HUES6 (cell line): ENCODE data around the gene AQP12A.
"Not testable (repeated sequence)": the region's sequence is repeated elsewhere in the genome, so short reads cannot be mapped to it uniquely, and the experiment has no call there.

Experiments used
- H3K27ac ChIP-seq: 2 replicates; pipeline ENCODE4 v1.7.0; 2013; ENCODE audit warnings: low read depth, mild to moderate bottlenecking, low read length, inconsistent platforms
- H3K27me3 ChIP-seq: 2 replicates; pipeline ENCODE4 v1.6.1; 2013; ENCODE audit warnings: low read length; ENCODE audit not compliant: control insufficient read depth, insufficient read depth
- H3K36me3 ChIP-seq: 2 replicates; pipeline ENCODE4 v1.6.1; 2013; ENCODE audit warnings: low read length; ENCODE audit not compliant: control insufficient read depth, insufficient read depth
- H3K4me1 ChIP-seq: 2 replicates; pipeline ENCODE4 v1.6.1; 2013; ENCODE audit warnings: low read length; ENCODE audit not compliant: control insufficient read depth, insufficient read depth
- H3K4me3 ChIP-seq: 2 replicates; pipeline ENCODE4 v1.5.1; 2013; ENCODE audit warnings: low read depth, low read length
- H3K9ac ChIP-seq: one replicate; pipeline ENCODE4 v1.6.1; 2013; ENCODE audit warnings: mild to moderate bottlenecking, low read length
- H3K9me3 ChIP-seq: 2 replicates; pipeline ENCODE4 v1.6.1; 2013; ENCODE audit warnings: low read depth, low read length; ENCODE audit not compliant: control insufficient read depth, insufficient read depth

AQP12A gene

GRCh38 chr2:240691075-240691427, 615 bp upstream of the AQP12A start:
- not testable (repeated sequence) for H3K27me3 ChIP-seq

GRCh38 chr2:240692583-240693561, 1.2 kb downstream of the AQP12A start:
- H3K36me3 ChIP-seq, H3K27ac ChIP-seq, H3K9me3 ChIP-seq, H3K4me1 ChIP-seq, H3K27me3 ChIP-seq, H3K4me3 ChIP-seq, H3K9ac ChIP-seq: not testable (repeated sequence)

More at GRCh38 chr2:240691075-240691427, 615 bp upstream of the AQP12A start:
- H3K4me3 ChIP-seq, H3K4me1 ChIP-seq, H3K9ac ChIP-seq, H3K9me3 ChIP-seq, H3K27ac ChIP-seq, H3K36me3 ChIP-seq: not testable (repeated sequence)

GRCh38 chr2:240694304-240694703, 2.6 kb downstream of the AQP12A start:
- H3K27me3 ChIP-seq, H3K36me3 ChIP-seq, H3K9me3 ChIP-seq, H3K9ac ChIP-seq, H3K27ac ChIP-seq, H3K4me3 ChIP-seq, H3K4me1 ChIP-seq: not testable (repeated sequence)

GRCh38 chr2:240695593-240695992, 3.9 kb downstream of the AQP12A start:
- not testable (repeated sequence) for H3K36me3 ChIP-seq, H3K4me1 ChIP-seq, H3K9ac ChIP-seq, H3K27ac ChIP-seq, H3K4me3 ChIP-seq, H3K27me3 ChIP-seq, H3K9me3 ChIP-seq

GRCh38 chr2:240696469-240696868, 4.8 kb downstream of the AQP12A start:
- not testable (repeated sequence) for H3K27me3 ChIP-seq, H3K4me3 ChIP-seq, H3K4me1 ChIP-seq, H3K9ac ChIP-seq, H3K9me3 ChIP-seq, H3K36me3 ChIP-seq, H3K27ac ChIP-seq

GRCh38 chr2:240698852-240699561, 7.3 kb downstream of the AQP12A start:
- H3K4me1 ChIP-seq, H3K9me3 ChIP-seq, H3K27ac ChIP-seq, H3K36me3 ChIP-seq, H3K27me3 ChIP-seq, H3K4me3 ChIP-seq, H3K9ac ChIP-seq: not testable (repeated sequence)

- H3K4me3 ChIP-seq = not testable (repeated sequence)
Observed at GRCh38 chr2:240699835-240700234, 8.2 kb downstream of the AQP12A start.

GRCh38 chr2:240700616-240701015, 8.9 kb downstream of the AQP12A start:
- not testable (repeated sequence) for H3K36me3 ChIP-seq, H3K4me3 ChIP-seq, H3K4me1 ChIP-seq, H3K9me3 ChIP-seq, H3K27ac ChIP-seq, H3K9ac ChIP-seq, H3K27me3 ChIP-seq

More at GRCh38 chr2:240699835-240700234, 8.2 kb downstream of the AQP12A start:
- not testable (repeated sequence) for H3K36me3 ChIP-seq, H3K27me3 ChIP-seq, H3K9ac ChIP-seq, H3K27ac ChIP-seq, H3K4me1 ChIP-seq, H3K9me3 ChIP-seq

- H3K9me3 ChIP-seq = no peaks in the 10 kb centered on the region
- no peak overlapping the region for H3K4me3 ChIP-seq
- no peak overlapping the region for H3K27ac ChIP-seq
- H3K4me1 ChIP-seq = no peaks in the 10 kb centered on the region
- H3K27me3 ChIP-seq = no peaks in the 10 kb centered on the region
- no peak overlapping the region for H3K9ac ChIP-seq
- no peaks in the 10 kb centered on the region for H3K36me3 ChIP-seq
Observed at GRCh38 chr2:240701091-240701735, 9.5 kb downstream of the AQP12A start.

- H3K36me3 ChIP-seq = no peaks in the 10 kb centered on the region
- H3K27me3 ChIP-seq = no peaks in the 10 kb centered on the region
- no peak overlapping the region for H3K4me3 ChIP-seq
- H3K4me1 ChIP-seq = no peaks in the 10 kb centered on the region
- H3K27ac ChIP-seq = no peak overlapping the region
- H3K9ac ChIP-seq = no peak overlapping the region
- no peaks in the 10 kb centered on the region for H3K9me3 ChIP-seq
Observed at GRCh38 chr2:240701736-240702639, 10.3 kb downstream of the AQP12A start.
